ENCODE measurements around the gene TSHR. TPM values are rescaled to one million over a fixed set of nuclear protein-coding genes. Genes with fewer than 3 reads are reported as not detected.

The TSHR gene
- total RNA-seq, 2 donors from 2014 or later: 0.58 TPM; not detected in 1

- no peaks in the 10 kb centered on the region for H3K36me3 ChIP-seq (ENCODE audit: control insufficient read depth, insufficient read depth, low read length)
- DNase-seq: no peak
- no peak for TF ChIP-seq CTCF (conservative IDR thresholded peaks at IDR 0.05)
- Mint-ChIP-seq H3K27me3 (ENCODE audit: insufficient read depth) (peaks cover 3% of the 10 kb centered on the region), H3K9me3 (peaks cover 4% of the 10 kb centered on the region), H3K4me3 (no peak overlapping the region), H3K27ac (no peak overlapping the region), H3K4me1 (no peaks in the 10 kb centered on the region), H3K36me3 (ENCODE audit: low read depth) (no peaks in the 10 kb centered on the region)
- 86 to 92% methylated on average over 3 of the region's 3 CpGs for WGBS, 2 experiments (ENCODE audit: insufficient coverage in 1 of 2, insufficient read length in 1 of 2)
- H3K4me3 ChIP-seq (ENCODE audit: low read length): no peak overlapping the region
- no peak overlapping the region for H3K27ac ChIP-seq (ENCODE audit: low read depth, low read length)
- no peaks in the 10 kb centered on the region for H3K27me3 ChIP-seq (ENCODE audit: control insufficient read depth, insufficient read depth, low read length, poor library complexity, severe bottlenecking)
- no peaks in the 10 kb centered on the region for H3K4me1 ChIP-seq (ENCODE audit: control insufficient read depth, insufficient read depth, low read length)
- H3K9me3 ChIP-seq (ENCODE audit: control insufficient read depth, low read length): no peaks in the 10 kb centered on the region
- H3K9ac ChIP-seq (ENCODE audit: extremely low read depth, low read length, poor library complexity, severe bottlenecking): no peak overlapping the region
These were observed 130.2 kb downstream of the TSHR start for GRCh38 chr14:81085596-81085995.

- Histone ChIP-seq H3K27ac (ENCODE audit: low read depth, low read length) (no peak overlapping the region), H3K27me3 (ENCODE audit: control insufficient read depth, insufficient read depth, low read length, poor library complexity, severe bottlenecking) (no peaks in the 10 kb centered on the region), H3K36me3 (ENCODE audit: control insufficient read depth, insufficient read depth, low read length) (no peaks in the 10 kb centered on the region), H3K4me3 (ENCODE audit: low read length) (no peak overlapping the region), H3K9me3 (ENCODE audit: control insufficient read depth, low read length) (no peaks in the 10 kb centered on the region), H3K9ac (ENCODE audit: extremely low read depth, low read length, poor library complexity, severe bottlenecking) (no peak overlapping the region), H3K4me1 (ENCODE audit: control insufficient read depth, insufficient read depth, low read length) (no peaks in the 10 kb centered on the region)
- WGBS, 2 experiments (ENCODE audit: insufficient coverage in 1 of 2, insufficient read length in 1 of 2): 39 to 60% methylated on average over 2 to 3 of the region's 3 CpGs
- no peak for TF ChIP-seq CTCF (conservative IDR thresholded peaks at IDR 0.05)
- H3K27ac Mint-ChIP-seq: no peak overlapping the region
- H3K9me3 Mint-ChIP-seq: peaks cover 4% of the 10 kb centered on the region
- H3K36me3 Mint-ChIP-seq (ENCODE audit: low read depth): no peaks in the 10 kb centered on the region
- H3K4me3 Mint-ChIP-seq: no peak overlapping the region
- no peaks in the 10 kb centered on the region for H3K4me1 Mint-ChIP-seq
- peaks cover 3% of the 10 kb centered on the region for H3K27me3 Mint-ChIP-seq (ENCODE audit: insufficient read depth)
- no peak for DNase-seq
These were observed 131.8 kb downstream of the TSHR start for GRCh38 chr14:81087230-81087629.

GRCh38 chr14:81091139-81091538 is 135.7 kb downstream of the TSHR start:
- no peaks in the 10 kb centered on the region for H3K36me3 ChIP-seq (ENCODE audit: control insufficient read depth, insufficient read depth, low read length)
- H3K27ac ChIP-seq (ENCODE audit: low read depth, low read length): no peak overlapping the region
- Mint-ChIP-seq H3K4me3 (no peak overlapping the region), H3K36me3 (ENCODE audit: low read depth) (no peaks in the 10 kb centered on the region), H3K4me1 (no peaks in the 10 kb centered on the region), H3K27me3 (ENCODE audit: insufficient read depth) (peaks cover 3% of the 10 kb centered on the region), H3K9me3 (no peaks in the 10 kb centered on the region), H3K27ac (no peak overlapping the region)
- TF ChIP-seq CTCF (conservative IDR thresholded peaks at IDR 0.05): no peak
- no peaks in the 10 kb centered on the region for H3K9me3 ChIP-seq (ENCODE audit: control insufficient read depth, low read length)
- no peak overlapping the region for H3K4me3 ChIP-seq (ENCODE audit: low read length)
- H3K4me1 ChIP-seq (ENCODE audit: control insufficient read depth, insufficient read depth, low read length): no peaks in the 10 kb centered on the region
- no peak for DNase-seq
- H3K9ac ChIP-seq (ENCODE audit: extremely low read depth, low read length, poor library complexity, severe bottlenecking): no peak overlapping the region
- no peaks in the 10 kb centered on the region for H3K27me3 ChIP-seq (ENCODE audit: control insufficient read depth, insufficient read depth, low read length, poor library complexity, severe bottlenecking)

All from endodermal cell (in vitro differentiated cells).